ENCODE measurements around the gene PTPRD. TPM values are rescaled to one million over a fixed set of nuclear protein-coding genes. Genes with fewer than 3 reads are reported as not detected.

PTPRD gene
- polyA plus RNA-seq, 1 experiment = 0.39 TPM

GRCh38 chr9:8429768-8430167 is 2183.0 kb downstream of the PTPRD start:
- DNase-seq (ENCODE audit: low read depth) = no peak
- Histone ChIP-seq H3K36me3 (ENCODE audit: control insufficient read depth, insufficient read depth, low read length) (no peaks in the 10 kb centered on the region), H3K4me3 (ENCODE audit: low read depth, low read length) (no peak overlapping the region), H3K27me3 (ENCODE audit: control insufficient read depth, insufficient read depth, low read length) (no peaks in the 10 kb centered on the region)
- TF ChIP-seq CTCF (IDR thresholded peaks at IDR 0.05; ENCODE audit: insufficient read depth, low read depth, low read length) = no peak
- POLR2A ChIA-PET = no interaction called here
- CTCF ChIA-PET = no interaction called here

GRCh38 chr9:8429157-8429556 is 2183.6 kb downstream of the PTPRD start:
- no peaks in the 10 kb centered on the region for H3K36me3 ChIP-seq (ENCODE audit: control insufficient read depth, insufficient read depth, low read length)
- no peak for DNase-seq (ENCODE audit: low read depth)
- ChIA-PET POLR2A (no interaction called here), CTCF (no interaction called here)
- H3K4me3 ChIP-seq (ENCODE audit: low read depth, low read length) = no peak overlapping the region
- TF ChIP-seq CTCF (IDR thresholded peaks at IDR 0.05; ENCODE audit: insufficient read depth, low read depth, low read length) = no peak
- H3K27me3 ChIP-seq (ENCODE audit: control insufficient read depth, insufficient read depth, low read length) = no peaks in the 10 kb centered on the region

GRCh38 chr9:8428389-8428788 is 2184.4 kb downstream of the PTPRD start:
- no peaks in the 10 kb centered on the region for H3K27me3 ChIP-seq (ENCODE audit: control insufficient read depth, insufficient read depth, low read length)
- DNase-seq (ENCODE audit: low read depth) = no peak
- POLR2A ChIA-PET = no interaction called here
- CTCF ChIA-PET = no interaction called here
- no peak overlapping the region for H3K4me3 ChIP-seq (ENCODE audit: low read depth, low read length)
- no peak for TF ChIP-seq CTCF (IDR thresholded peaks at IDR 0.05; ENCODE audit: insufficient read depth, low read depth, low read length)
- no peaks in the 10 kb centered on the region for H3K36me3 ChIP-seq (ENCODE audit: control insufficient read depth, insufficient read depth, low read length)

GRCh38 chr9:8424786-8425410 is 2187.9 kb downstream of the PTPRD start:
- Histone ChIP-seq H3K36me3 (ENCODE audit: control insufficient read depth, insufficient read depth, low read length) (no peaks in the 10 kb centered on the region), H3K27me3 (ENCODE audit: control insufficient read depth, insufficient read depth, low read length) (no peaks in the 10 kb centered on the region), H3K4me3 (ENCODE audit: low read depth, low read length) (no peak overlapping the region)
- CTCF ChIA-PET = no interaction called here
- no peak for TF ChIP-seq CTCF (IDR thresholded peaks at IDR 0.05; ENCODE audit: insufficient read depth, low read depth, low read length)
- no peak for DNase-seq (ENCODE audit: low read depth)
- POLR2A ChIA-PET = no interaction called here

GRCh38 chr9:8420416-8420815 is 2192.4 kb downstream of the PTPRD start:
- no peak for TF ChIP-seq CTCF (IDR thresholded peaks at IDR 0.05; ENCODE audit: insufficient read depth, low read depth, low read length)
- Histone ChIP-seq H3K27me3 (ENCODE audit: control insufficient read depth, insufficient read depth, low read length) (no peaks in the 10 kb centered on the region), H3K4me3 (ENCODE audit: low read depth, low read length) (no peak overlapping the region), H3K36me3 (ENCODE audit: control insufficient read depth, insufficient read depth, low read length) (no peaks in the 10 kb centered on the region)
- DNase-seq (ENCODE audit: low read depth) = no peak
- CTCF ChIA-PET = no interaction called here
- POLR2A ChIA-PET = no interaction called here
